Measurements from ENCODE around the gene NTM.
"Not testable (repeated sequence)": the region's sequence is repeated elsewhere in the genome, so short reads cannot be mapped to it uniquely, and the experiment has no call there.

Gene NTM

DNA sequence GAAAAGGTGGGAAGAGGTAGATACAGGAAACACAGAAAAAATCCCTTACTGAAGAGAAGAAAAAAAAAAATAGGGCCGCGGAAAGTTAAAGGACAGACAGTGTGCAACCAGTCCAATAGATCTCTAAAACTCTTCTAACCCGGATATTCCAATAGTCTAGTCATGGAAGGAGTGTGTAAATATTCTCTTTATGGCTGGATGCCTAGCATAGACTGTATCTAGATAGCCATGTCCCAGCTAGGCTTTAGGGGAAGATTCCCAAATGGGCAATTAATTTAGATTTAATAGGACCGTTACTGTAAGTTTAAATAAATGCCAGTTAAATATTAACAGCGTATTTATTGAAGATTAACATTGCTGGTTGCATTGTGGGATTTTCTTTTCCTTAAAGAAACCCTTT, 532.7 kb downstream of the NTM start:
- DNase-seq, result no peak

- no peak for DNase-seq
Measured at GRCh38 chr11:131904756-131905155, 534.3 kb downstream of the NTM start.

- no peak for DNase-seq
Measured at GRCh38 chr11:131906963-131907362, 536.5 kb downstream of the NTM start.

DNA sequence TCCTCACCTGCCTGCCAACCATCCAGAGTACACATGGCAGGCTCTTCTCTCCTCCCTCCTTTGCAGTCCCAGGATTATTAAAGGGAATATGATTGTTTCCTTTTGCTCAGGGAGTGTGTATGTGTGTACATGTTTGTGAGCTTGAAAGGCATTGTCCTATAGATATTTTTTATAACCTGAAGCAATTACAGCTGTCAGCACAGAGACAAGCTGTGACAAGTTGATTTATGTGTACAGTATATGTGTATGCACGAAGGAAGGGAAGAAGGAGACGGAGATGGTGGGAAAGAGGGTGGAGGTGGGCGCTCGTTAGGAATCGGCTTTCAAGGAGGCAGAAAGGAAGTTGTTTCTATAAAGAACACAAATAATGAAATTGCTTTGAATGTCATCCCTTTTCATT, 537.0 kb downstream of the NTM start:
- DNase-seq, result no peak

DNA sequence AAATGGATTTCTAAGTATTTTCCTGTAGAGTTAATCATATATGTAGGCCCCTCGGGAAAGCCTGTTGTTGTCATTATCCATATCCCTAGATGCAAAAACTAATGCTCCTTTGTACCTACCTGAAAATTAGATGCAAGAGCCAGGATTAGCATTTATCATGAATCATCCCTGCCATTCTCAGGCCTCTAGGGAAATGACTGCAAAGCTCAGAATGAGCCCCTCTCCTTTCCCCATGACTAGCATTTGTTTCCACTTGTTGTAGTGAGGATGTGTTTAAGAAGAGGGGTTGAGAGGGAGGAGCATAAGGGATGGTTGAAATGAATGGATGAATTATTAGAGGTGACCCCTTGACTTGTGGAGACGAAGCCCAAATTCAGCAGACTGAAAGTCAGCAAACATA, 537.9 kb downstream of the NTM start:
- no peak for DNase-seq

- no peak for DNase-seq
Measured at GRCh38 chr11:131909426-131910177, 539.2 kb downstream of the NTM start.

DNA sequence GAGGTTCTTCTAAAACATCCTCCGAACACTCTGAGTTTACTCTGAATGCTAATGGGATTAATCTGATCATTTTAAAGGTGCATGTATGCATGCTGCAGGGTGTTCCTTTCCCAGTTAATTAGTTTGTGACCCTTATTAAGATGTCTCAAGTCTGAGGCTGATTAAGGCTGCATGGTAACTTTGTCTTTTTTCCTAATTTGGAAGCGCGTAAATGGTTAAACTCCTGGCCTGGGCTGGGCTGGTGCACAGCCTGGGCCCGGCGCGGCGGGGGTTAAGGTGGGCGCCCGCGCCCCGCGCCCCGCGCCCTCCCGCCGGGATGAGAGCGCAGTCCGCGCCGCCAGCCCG, 539.7 kb downstream of the NTM start:
- no peak for DNase-seq

DNA sequence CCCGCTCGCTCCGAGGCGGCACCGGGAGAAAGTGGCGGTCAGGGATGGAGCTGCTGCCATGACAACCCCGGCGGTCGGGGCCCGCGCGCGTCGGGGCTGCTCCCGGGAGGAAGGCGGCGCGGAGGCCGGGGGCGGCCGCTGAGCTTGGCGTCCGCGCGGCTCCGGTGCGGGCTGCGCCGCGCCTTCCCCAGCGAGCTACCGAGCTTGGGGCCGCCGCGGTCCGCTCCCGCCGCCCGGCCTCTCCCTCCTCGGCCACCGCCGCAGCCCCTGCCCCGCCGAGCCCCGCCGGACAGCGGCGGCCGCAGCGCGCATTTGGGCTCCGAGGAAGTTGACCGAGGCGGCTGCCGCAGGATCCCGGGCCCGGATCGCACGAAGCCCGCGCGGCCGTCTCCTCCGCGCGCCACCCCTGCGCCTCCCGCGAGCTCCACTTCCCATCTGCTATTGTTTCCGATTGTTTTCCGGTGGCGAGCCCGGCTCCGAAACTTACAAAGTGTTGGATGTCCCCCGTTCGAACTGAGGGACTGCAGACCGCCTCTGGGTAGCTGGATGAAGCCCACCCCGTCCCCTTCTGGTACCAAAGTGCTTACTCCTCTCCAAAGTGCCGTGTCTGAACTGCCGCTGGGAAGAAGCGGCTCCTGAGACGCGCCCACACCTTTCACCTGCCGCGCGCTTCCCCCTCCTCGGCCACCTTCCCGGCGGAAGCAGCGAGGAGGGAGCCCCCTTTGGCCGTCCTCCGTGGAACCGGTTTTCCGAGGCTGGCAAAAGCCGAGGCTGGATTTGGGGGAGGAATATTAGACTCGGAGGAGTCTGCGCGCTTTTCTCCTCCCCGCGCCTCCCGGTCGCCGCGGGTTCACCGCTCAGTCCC, 540.3 kb downstream of the NTM start:
- DNase-seq, result no peak

GRCh38 chr11:131911388-131912032, 541.1 kb downstream of the NTM start:
- not testable (repeated sequence) for DNase-seq

DNA sequence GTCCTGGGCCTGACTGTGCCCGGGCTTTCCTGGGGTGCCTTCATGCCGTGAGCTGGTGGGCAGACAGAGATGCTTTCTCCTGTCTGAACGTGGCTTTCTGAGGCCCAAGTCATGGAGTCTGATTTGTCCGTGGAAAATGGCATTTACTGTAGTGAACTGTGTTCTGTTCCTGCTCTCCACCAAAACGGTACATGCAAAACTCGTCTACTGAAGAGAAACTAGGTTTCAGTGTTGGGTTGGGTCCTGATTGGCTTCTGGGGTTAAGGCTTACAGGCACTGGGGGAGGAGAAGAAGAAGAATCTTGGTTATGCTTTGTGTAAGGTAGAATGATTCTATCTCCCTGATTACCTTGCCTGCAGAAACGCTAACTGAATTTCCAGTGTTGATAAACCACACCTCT, 541.7 kb downstream of the NTM start:
- no peak for DNase-seq

DNA sequence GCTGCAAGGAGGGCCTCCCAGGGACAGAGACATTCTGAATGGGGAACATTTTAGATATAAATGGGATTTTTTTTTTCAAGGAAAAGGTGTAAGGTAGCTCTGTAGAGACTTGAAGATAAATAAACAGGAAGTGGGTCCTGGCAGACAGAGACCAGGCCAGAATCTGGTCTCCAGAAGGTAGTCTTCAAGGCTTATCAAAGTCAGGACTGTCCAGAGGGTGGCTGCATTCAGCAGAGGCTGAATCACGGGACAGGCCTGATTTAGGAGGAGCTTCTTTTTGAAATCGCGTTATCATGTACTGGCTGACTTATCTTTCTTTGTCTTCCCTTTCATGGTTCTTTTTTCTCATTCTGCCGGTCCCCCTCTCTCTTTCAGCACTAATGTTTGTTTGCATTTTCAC, 542.9 kb downstream of the NTM start:
- no peak for DNase-seq

GRCh38 chr11:131914361-131914774, 544.0 kb downstream of the NTM start:
- no peak for DNase-seq

GRCh38 chr11:131916638-131917037, 546.2 kb downstream of the NTM start:
- DNase-seq, result no peak

GRCh38 chr11:131917634-131918384, 547.4 kb downstream of the NTM start:
- no peak for DNase-seq

DNA sequence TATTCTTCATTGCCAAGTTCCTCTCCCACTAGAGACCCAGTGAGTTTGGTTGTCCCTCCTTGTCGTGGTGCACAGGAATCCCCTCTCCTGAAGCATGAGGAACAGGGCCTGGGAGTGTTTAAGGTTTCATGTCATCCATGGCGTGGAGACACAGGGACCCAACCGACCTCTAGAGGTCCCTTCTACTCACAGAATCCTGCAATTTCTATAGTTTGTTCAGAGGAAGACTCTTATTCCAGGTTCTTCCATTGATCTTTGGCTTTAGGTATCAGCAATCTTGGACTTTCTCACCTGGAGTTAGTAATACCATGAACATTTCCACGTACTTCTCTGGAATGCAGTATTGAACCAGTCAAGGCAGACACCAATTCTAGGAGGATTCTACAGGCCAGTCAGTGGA, 548.2 kb downstream of the NTM start:
- DNase-seq, result no peak

- DNase-seq, result no peak
Measured at GRCh38 chr11:131922220-131922619, 551.8 kb downstream of the NTM start.

- DNase-seq, result no peak
Measured at GRCh38 chr11:131923309-131923708, 552.9 kb downstream of the NTM start.

GRCh38 chr11:131924001-131924400, 553.6 kb downstream of the NTM start:
- no peak for DNase-seq

DNA sequence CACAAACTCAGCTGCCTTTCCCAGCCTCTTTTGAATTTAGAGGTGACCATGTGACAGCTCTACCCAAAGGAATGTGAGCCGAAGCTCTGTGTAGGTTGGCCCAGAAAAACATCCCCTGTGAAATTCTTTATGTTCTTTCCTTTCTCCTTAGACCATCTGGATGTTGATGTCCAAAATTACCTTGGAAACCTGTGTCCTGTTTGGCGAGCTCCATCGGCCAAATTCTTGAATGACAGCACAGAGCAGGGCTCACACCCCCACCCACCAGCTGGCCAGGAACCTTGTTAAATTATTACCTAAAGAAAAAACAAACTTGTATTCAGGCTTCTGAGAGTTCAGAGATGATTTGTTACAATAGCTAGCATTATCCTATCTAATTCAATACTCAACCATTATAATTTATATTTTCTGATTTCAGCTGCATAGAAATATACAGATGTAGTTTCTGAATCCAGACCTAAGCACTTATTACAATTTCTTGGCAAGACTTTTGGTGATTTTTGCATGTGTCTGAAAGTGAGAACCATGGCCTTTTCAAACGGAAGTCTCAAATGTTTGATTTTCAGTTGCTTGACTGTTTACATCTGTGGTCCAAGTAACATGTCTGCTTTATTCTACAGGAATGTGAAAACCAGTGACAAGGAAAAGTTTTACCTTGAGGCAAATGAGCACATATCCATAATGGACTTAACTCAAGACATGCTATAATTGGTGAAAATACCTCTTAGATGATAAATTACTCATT, 554.2 kb downstream of the NTM start:
- no peak for DNase-seq

GRCh38 chr11:131925829-131926228, 555.4 kb downstream of the NTM start:
- no peak for DNase-seq

GRCh38 chr11:131928992-131929391, 558.6 kb downstream of the NTM start:
- no peak for DNase-seq

- DNase-seq, result no peak
Measured at GRCh38 chr11:131932584-131933325, 562.3 kb downstream of the NTM start.
